GM18867 (cell line): ENCODE data around the gene ANHX.

Experiments used
- ATAC-seq: cut with Tn5 transposase; IDR thresholded peaks from one replicate; pipeline ENCODE4 v1.9.1; 2021; ENCODE audit warnings: mild to moderate bottlenecking, moderate library complexity; ENCODE audit not compliant: unreplicated experiment

ANHX gene

DNA sequence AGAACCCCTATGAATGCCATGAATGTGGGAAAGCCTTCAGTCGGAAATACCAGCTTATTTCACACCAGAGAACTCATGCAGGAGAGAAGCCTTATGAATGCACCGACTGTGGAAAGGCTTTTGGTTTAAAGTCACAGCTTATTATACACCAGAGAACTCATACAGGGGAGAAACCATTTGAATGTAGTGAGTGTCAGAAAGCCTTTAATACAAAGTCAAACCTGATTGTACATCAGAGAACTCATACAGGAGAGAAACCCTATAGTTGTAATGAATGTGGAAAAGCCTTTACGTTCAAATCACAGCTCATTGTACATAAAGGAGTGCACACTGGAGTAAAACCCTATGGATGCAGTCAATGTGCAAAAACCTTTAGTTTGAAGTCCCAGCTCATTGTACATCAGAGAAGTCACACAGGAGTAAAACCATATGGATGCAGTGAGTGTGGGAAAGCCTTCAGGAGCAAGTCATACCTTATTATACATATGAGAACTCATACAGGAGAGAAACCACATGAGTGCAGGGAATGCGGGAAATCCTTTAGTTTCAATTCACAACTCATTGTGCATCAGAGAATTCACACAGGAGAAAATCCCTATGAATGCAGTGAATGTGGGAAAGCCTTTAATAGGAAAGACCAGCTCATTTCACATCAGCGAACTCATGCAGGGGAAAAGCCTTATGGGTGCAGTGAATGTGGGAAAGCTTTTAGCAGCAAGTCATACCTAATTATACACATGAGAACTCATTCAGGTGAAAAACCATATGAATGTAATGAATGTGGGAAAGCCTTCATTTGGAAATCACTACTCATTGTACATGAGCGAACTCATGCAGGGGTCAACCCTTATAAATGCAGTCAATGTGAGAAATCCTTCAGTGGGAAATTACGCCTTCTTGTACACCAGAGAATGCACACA is 32.1 kb downstream of the ANHX start:
- no peak for ATAC-seq

GRCh38 chr12:133202493-133203343 is 33.0 kb downstream of the ANHX start:
- no peak for ATAC-seq

- no peak for ATAC-seq
Observed at GRCh38 chr12:133201888-133202287, 33.8 kb downstream of the ANHX start.

GRCh38 chr12:133192847-133193246 is 42.8 kb downstream of the ANHX start:
- no peak for ATAC-seq

DNA sequence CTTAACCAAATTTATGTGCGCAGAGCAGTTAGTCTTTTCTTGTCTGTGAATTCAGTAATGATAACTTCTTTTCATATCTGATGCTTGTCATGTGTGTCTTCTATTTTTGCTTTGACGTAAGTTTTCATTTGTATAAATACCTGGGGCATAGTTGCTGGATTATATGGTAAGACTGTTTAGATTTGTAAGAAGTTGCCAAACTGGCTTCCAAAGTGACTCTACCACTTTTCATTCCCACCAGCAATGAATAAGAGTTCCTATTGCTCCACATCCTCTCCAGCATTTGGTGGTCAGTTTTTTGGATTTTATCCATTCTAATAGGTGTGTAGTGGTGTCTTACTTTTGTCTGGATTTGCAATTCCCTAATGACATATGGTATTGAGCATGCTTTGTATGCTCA is 45.5 kb downstream of the ANHX start:
- ATAC-seq = no peak

- ATAC-seq = peak; percentile 93
Observed at GRCh38 chr12:133181238-133181959, 54.3 kb downstream of the ANHX start, which contains the start of gene ZNF268. Gene ZNF268, plus strand, starts transcription at chr12:133181495. Its CDS starts 503 bp downstream, at chr12:133181998.

DNA sequence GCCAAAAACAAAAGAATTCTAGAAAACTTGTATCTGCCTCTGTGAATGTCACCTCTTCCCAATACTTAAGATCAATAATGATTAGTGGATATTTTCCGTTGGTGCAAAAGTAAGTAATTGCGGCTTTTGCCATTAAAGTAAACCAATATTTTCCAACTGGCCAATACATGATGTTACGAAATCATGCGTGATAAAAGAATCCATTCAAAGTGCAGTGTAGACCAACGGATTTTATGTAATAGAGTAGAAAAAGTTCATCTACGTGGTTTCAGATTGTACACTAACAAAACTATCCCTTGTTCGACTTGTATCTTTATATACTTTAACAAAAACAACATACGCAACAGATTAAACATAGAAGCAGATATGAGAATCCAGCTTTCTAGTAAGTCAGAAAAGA is 55.0 kb downstream of the ANHX start:
- no peak for ATAC-seq

DNA sequence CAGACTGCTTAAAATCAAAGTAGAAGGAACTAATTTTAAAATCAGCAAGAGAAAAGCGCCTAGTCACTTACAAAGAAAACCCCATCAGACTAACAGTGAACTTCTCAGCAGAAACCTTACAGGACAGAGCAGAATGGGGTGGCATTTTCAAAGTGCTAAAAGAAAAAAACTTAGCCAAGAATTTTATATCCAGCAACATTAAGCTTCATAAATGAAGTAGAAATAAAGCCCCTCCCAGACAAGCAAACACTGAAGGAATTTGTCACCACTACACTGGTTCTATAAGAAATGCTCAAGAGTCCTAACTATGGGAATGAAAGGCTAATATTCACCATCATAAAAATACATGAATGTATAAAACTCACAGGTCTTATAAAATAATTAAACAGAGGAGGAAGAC is 60.8 kb downstream of the ANHX start:
- no peak for ATAC-seq

- no peak for ATAC-seq
Observed at GRCh38 chr12:133172491-133172890, 63.2 kb downstream of the ANHX start.
